ENCODE measurements around the gene ERC2. TPM values are rescaled to one million over a fixed set of nuclear protein-coding genes. Genes with fewer than 3 reads are reported as not detected.

The ERC2 gene
- total and polyA plus RNA-seq, 12 donors = 0.22 to 4.2 (median 1.7) TPM

DNA sequence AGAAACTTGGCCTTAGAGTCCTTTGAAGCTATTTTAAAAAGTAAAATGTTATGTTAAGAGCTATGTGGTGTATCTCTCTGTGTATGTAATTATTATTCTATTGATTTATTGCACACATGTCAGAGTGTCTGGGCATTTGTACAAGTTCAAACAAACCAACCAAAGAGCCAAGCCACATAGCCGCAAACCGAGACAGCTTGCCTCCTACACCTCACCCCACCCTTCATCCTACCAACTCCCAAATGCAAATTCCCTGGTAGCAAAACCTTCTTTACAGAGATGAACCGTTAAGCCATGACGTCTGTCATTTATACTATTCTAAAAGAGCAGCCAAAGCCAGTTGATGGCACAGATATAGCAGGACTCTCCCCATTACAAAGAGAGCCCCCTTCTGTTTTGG, 332.3 kb downstream of the ERC2 start:
- no peak for TF ChIP-seq CTCF (IDR thresholded peaks at IDR 0.05)
- H3K4me1 ChIP-seq = no peaks in the 10 kb centered on the region
- intact Hi-C loops (cut with DNase I) = no loop called here
- WGBS, 2 donors = 56 to 87% methylated on average over 4 of the region's 4 CpGs
- no peak overlapping the region for H3K4me3 ChIP-seq
- H3K36me3 ChIP-seq = no peaks in the 10 kb centered on the region
- DNase-seq (no peak), ATAC-seq (no peak)
- H3K9me3 ChIP-seq = no peaks in the 10 kb centered on the region
- no peak overlapping the region for H3K27ac ChIP-seq
- H3K27me3 ChIP-seq = no peaks in the 10 kb centered on the region

GRCh38 chr3:56133423-56133822, 334.8 kb downstream of the ERC2 start:
- DNase-seq (no peak), ATAC-seq (no peak)
- Histone ChIP-seq H3K36me3 (no peaks in the 10 kb centered on the region), H3K9me3 (no peaks in the 10 kb centered on the region), H3K27me3 (no peaks in the 10 kb centered on the region), H3K27ac (no peak overlapping the region), H3K4me3 (no peak overlapping the region), H3K4me1 (no peaks in the 10 kb centered on the region)
- TF ChIP-seq CTCF (IDR thresholded peaks at IDR 0.05) = no peak
- intact Hi-C loops (cut with DNase I) = no loop called here
- WGBS, 2 donors = 91 to 92% methylated on average over 2 of the region's 2 CpGs

DNA sequence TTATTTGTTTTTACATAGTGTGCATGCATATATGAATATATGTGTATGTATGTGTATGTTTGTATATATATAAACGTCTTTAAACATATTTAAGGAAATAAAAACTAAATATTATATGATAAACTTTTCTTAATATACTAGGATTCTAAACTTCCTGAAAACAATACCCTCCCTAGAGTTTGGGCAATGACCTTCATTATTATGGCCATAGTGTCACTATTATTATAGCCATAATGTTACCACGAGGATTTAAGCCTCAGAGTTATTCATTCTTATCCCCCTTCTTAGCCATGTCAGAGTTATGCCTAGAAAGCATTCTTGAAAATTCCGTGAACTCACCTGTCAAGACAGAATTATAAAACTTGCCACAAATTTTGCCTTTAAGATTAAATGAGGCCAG, 335.5 kb downstream of the ERC2 start:
- WGBS, 2 donors = 76 to 81% methylated on average over 3 of the region's 3 CpGs
- H3K9me3 ChIP-seq = no peaks in the 10 kb centered on the region
- no peaks in the 10 kb centered on the region for H3K4me1 ChIP-seq
- ATAC-seq (no peak), DNase-seq (no peak)
- H3K27me3 ChIP-seq = no peaks in the 10 kb centered on the region
- H3K27ac ChIP-seq = no peak overlapping the region
- H3K36me3 ChIP-seq = no peaks in the 10 kb centered on the region
- no peak overlapping the region for H3K4me3 ChIP-seq
- no peak for TF ChIP-seq CTCF (IDR thresholded peaks at IDR 0.05)
- intact Hi-C loops (cut with DNase I) = no loop called here

DNA sequence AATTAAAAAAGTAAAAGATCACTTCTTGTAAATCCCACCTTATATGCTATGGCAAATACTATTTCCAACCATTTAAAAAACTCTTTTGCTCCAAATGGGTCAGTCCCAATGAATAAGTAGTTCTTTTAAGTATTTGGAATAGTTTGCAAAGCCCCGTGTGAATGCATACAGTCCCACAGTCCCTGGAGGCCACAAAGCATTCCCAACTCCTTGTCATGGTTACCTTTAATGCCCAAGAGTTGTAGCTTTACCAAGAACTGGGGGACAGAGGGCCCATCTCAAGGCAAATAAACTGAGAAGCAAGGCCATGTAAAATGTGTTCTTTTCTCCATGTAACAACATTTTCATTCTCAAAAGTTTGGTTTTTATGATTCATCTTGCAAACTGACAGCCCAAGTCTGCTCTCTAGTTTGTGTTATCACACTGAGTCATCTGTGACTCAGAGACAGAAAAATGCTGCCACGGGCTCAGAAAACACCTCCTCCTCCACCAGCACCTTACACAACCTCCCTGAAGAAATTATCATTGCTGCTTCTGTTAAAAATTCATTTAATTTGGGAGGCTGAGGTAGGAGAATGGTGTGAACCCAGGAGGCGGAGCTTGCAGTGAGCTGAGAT, 336.2 kb downstream of the ERC2 start:
- 48 to 62% methylated on average over 3 of the region's 3 CpGs for WGBS, 2 donors
- TF ChIP-seq CTCF (IDR thresholded peaks at IDR 0.05) = no peak
- DNase-seq (no peak), ATAC-seq (peak in 1 of 8 donors; percentile 70)
- intact Hi-C loops (cut with DNase I) = no loop called here
- H3K9me3 ChIP-seq = peaks cover 0 to 4% (median 0%) of the 10 kb centered on the region in 11 donors
- H3K4me3 ChIP-seq = no peak overlapping the region
- H3K27ac ChIP-seq = no peak overlapping the region
- no peaks in the 10 kb centered on the region for H3K4me1 ChIP-seq
- H3K27me3 ChIP-seq = no peaks in the 10 kb centered on the region
- no peaks in the 10 kb centered on the region for H3K36me3 ChIP-seq

Data from heart right ventricle (tissue), 16 donors.